Neural cell (in vitro differentiated cells): ENCODE results near the gene MARS2. TPM values are rescaled to one million over a fixed set of nuclear protein-coding genes. Genes with fewer than 3 reads are reported as not detected.

Experiments used
- H2AFZ ChIP-seq: fragments of 200-600, 300-800 bp; sonication (generic), shearing (Covaris generic); 2 replicates; pipeline ENCODE4 v1.6.0; 2014; ENCODE audit warnings: low read depth, mild to moderate bottlenecking, antibody characterized with exemption, low read length, moderate library complexity
- H3F3A ChIP-seq: fragments of 200-600 bp; shearing (Covaris generic); 2 replicates; pipeline ENCODE4 v1.6.1; 2016; ENCODE audit warnings: mild to moderate bottlenecking, moderate library complexity, mixed read lengths, antibody characterized with exemption, low read length; ENCODE audit not compliant: insufficient read depth, poor library complexity, severe bottlenecking
- H3K27ac ChIP-seq: fragments of 200-600, 300-800 bp; sonication (generic), shearing (Covaris generic); 2 replicates; pipeline ENCODE4 v1.5.1; 2014; ENCODE audit warnings: mild to moderate bottlenecking, low read length, moderate library complexity
- H3K27me3 ChIP-seq: fragments of 300-800, 200-600 bp; sonication (generic), shearing (Covaris generic); 2 replicates; pipeline ENCODE4 v1.6.0; 2014; ENCODE audit warnings: mild to moderate bottlenecking, low read depth, low read length, moderate library complexity; ENCODE audit not compliant: insufficient read depth
- H3K36me3 ChIP-seq: fragments of 300-800, 200-600 bp; sonication (generic), shearing (Covaris generic); 2 replicates; pipeline ENCODE4 v1.5.1; 2014; ENCODE audit warnings: mild to moderate bottlenecking, antibody characterized with exemption, low read length, moderate library complexity; ENCODE audit not compliant: insufficient read depth
- H3K4me2 ChIP-seq: fragments of 300-800, 200-600 bp; sonication (generic), shearing (Covaris generic); 2 replicates; pipeline ENCODE4 v1.6.0; 2014; ENCODE audit warnings: mild to moderate bottlenecking, low read length
- H3K4me3 ChIP-seq: fragments of 300-800, 200-600 bp; sonication (generic), shearing (Covaris generic); 2 replicates; pipeline ENCODE4 v1.5.1; 2014; ENCODE audit warnings: mild to moderate bottlenecking, low read length, moderate library complexity
- H3K79me2 ChIP-seq: fragments of 200-600 bp; shearing (Covaris generic); replicated peaks from 2 replicates; pipeline ENCODE4 v1.6.0; 2014; ENCODE audit warnings: mild to moderate bottlenecking, low read length, moderate library complexity; ENCODE audit not compliant: insufficient read depth
- H3K9ac ChIP-seq: fragments of 300-800, 200-600 bp; sonication (generic), shearing (Covaris generic); 2 replicates; pipeline ENCODE4 v1.6.1; 2016; ENCODE audit warnings: mild to moderate bottlenecking, low read length, mixed read lengths
- H3K9me2 ChIP-seq: fragments of 200-600 bp; shearing (Covaris generic); 2 replicates; pipeline ENCODE4 v1.6.1; 2016; ENCODE audit warnings: mild to moderate bottlenecking, low read length, mixed read lengths; ENCODE audit not compliant: insufficient read depth
- H3K9me3 ChIP-seq: fragments of 200-600, 300-800 bp; sonication (generic), shearing (Covaris generic); 2 replicates; pipeline ENCODE4 v1.6.1; 2016; ENCODE audit warnings: mild to moderate bottlenecking, mixed run types, low read length, moderate library complexity, mixed read lengths
- H4K20me1 ChIP-seq: fragments of 200-600 bp; shearing (Covaris generic); 2 replicates; pipeline ENCODE4 v1.6.1; 2016; ENCODE audit warnings: mild to moderate bottlenecking, mixed run types; ENCODE audit not compliant: insufficient read depth
- CTCF ChIP-seq: fragments of 450-650 bp; IDR thresholded peaks from 2 replicates; pipeline ENCODE4 v1.5.1; 2014; ENCODE audit warnings: antibody characterized with exemption, mild to moderate bottlenecking, moderate library complexity; ENCODE audit not compliant: poor library complexity, severe bottlenecking
- EP300 ChIP-seq: fragments of 450-650 bp; conservative IDR thresholded peaks from 2 replicates; pipeline ENCODE4 v1.6.1; 2014; ENCODE audit warnings: antibody characterized with exemption, mild to moderate bottlenecking, moderate library complexity; ENCODE audit not compliant: poor library complexity, severe bottlenecking
- EZH2 ChIP-seq: fragments of 200-600, 300-800 bp; shearing (Covaris generic), sonication (generic); IDR thresholded peaks from 2 replicates; pipeline ENCODE4 v1.6.1; 2014; ENCODE audit warnings: antibody characterized with exemption, low read length, borderline replicate concordance, mild to moderate bottlenecking; ENCODE audit not compliant: insufficient read depth, poor library complexity, severe bottlenecking
- MXI1 ChIP-seq: fragments of 450-650 bp; conservative IDR thresholded peaks from 2 replicates; pipeline ENCODE4 v1.6.1; 2014; ENCODE audit warnings: antibody characterized with exemption, mild to moderate bottlenecking; ENCODE audit not compliant: poor library complexity, severe bottlenecking
- POLR2AphosphoS5 ChIP-seq: IDR thresholded peaks from 2 replicates; pipeline ENCODE4 v1.6.1; 2012
- RAD21 ChIP-seq: fragments of 450-650 bp; conservative IDR thresholded peaks from 2 replicates; pipeline ENCODE4 v1.6.1; 2014; ENCODE audit warnings: antibody characterized with exemption, mild to moderate bottlenecking, moderate library complexity
- SMC3 ChIP-seq: fragments of 450-650 bp; conservative IDR thresholded peaks from 2 replicates; pipeline ENCODE4 v1.6.1; 2014; ENCODE audit warnings: antibody characterized with exemption, mild to moderate bottlenecking, moderate library complexity; ENCODE audit not compliant: poor library complexity
- TAF1 ChIP-seq: IDR thresholded peaks from 2 replicates; pipeline ENCODE4 v1.6.1; 2012; ENCODE audit warnings: low read depth
- polyA plus RNA-seq: library from polyadenylated mRNA; depleted of rRNA; stranded (reverse); fragments of >200 nt; gene quantifications from 2 replicates; pipeline ENCODE4 v1.2.3, GENCODE V29; 2014
- TF ChIP-seq, protein P1 (sequence below): IDR thresholded peaks from 2 replicates; pipeline ENCODE4 v1.6.1; 2012; ENCODE audit warnings: borderline replicate concordance

Gene MARS2
- polyA plus RNA-seq, 1 donor from 2014 or later, result 3.8 TPM

GRCh38 chr2:197704434-197705120 is 592 bp upstream of the MARS2 start:
- peak overlapping the region; percentile 55 for H3K9ac ChIP-seq
- H3K9me3 ChIP-seq, result no peaks in the 10 kb centered on the region
- TF ChIP-seq SMC3, result no peak
- TF ChIP-seq MXI1, result no peak
- no peak for TF ChIP-seq EZH2
- TF ChIP-seq CTCF, result no peak
- TF ChIP-seq EP300, result no peak
- no peak for TF ChIP-seq RAD21
- TF ChIP-seq POLR2AphosphoS5, result no peak
- TF ChIP-seq, protein P1, sequence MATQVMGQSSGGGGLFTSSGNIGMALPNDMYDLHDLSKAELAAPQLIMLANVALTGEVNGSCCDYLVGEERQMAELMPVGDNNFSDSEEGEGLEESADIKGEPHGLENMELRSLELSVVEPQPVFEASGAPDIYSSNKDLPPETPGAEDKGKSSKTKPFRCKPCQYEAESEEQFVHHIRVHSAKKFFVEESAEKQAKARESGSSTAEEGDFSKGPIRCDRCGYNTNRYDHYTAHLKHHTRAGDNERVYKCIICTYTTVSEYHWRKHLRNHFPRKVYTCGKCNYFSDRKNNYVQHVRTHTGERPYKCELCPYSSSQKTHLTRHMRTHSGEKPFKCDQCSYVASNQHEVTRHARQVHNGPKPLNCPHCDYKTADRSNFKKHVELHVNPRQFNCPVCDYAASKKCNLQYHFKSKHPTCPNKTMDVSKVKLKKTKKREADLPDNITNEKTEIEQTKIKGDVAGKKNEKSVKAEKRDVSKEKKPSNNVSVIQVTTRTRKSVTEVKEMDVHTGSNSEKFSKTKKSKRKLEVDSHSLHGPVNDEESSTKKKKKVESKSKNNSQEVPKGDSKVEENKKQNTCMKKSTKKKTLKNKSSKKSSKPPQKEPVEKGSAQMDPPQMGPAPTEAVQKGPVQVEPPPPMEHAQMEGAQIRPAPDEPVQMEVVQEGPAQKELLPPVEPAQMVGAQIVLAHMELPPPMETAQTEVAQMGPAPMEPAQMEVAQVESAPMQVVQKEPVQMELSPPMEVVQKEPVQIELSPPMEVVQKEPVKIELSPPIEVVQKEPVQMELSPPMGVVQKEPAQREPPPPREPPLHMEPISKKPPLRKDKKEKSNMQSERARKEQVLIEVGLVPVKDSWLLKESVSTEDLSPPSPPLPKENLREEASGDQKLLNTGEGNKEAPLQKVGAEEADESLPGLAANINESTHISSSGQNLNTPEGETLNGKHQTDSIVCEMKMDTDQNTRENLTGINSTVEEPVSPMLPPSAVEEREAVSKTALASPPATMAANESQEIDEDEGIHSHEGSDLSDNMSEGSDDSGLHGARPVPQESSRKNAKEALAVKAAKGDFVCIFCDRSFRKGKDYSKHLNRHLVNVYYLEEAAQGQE, result no peak
- no peak for TF ChIP-seq TAF1
- H3K9me2 ChIP-seq, result no peaks in the 10 kb centered on the region
- H3K27ac ChIP-seq, result peak overlapping the region; percentile 48
- peaks cover 13% of the 10 kb centered on the region for H3K79me2 ChIP-seq
- no peaks in the 10 kb centered on the region for H3K27me3 ChIP-seq
- no peaks in the 10 kb centered on the region for H4K20me1 ChIP-seq
- H3K4me3 ChIP-seq, result peak overlapping the region; percentile 87
- peak overlapping the region; percentile 87 for H3K4me2 ChIP-seq
- no peaks in the 10 kb centered on the region for H3F3A ChIP-seq
- peak overlapping the region; percentile 23 for H2AFZ ChIP-seq
- H3K36me3 ChIP-seq, result no peaks in the 10 kb centered on the region

DNA sequence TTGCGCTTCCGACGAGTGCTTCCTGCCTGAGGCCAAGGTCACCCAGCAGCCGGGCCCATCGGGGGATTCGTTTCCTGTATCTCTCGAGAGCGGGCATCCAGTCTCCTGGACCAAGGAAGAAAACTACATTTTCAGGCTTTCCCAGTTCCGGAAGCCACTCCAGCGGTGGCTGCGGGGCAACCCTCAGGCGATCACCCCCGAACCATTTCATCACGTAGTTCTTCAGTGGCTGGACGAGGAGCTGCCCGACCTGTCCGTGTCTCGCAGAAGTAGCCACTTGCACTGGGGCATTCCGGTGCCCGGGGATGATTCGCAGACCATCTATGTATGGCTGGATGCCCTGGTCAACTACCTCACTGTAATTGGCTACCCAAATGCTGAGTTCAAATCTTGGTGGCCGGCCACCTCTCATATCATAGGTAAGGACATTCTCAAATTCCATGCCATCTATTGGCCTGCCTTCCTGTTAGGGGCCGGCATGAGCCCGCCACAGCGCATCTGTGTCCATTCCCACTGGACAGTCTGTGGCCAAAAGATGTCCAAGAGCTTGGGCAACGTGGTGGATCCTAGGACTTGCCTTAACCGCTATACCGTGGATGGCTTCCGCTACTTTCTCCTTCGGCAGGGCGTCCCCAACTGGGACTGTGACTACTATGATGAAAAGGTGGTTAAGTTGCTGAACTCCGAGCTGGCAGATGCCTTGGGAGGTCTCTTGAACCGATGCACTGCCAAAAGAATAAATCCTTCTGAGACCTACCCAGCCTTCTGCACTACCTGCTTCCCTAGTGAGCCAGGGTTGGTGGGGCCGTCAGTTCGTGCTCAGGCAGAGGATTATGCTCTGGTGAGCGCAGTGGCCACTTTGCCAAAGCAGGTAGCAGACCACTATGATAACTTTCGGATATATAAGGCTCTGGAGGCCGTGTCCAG is 1.0 kb downstream of the MARS2 start:
- no peaks in the 10 kb centered on the region for H3K27me3 ChIP-seq
- TF ChIP-seq CTCF (no peak), MXI1 (no peak), POLR2AphosphoS5 (no peak), EZH2 (no peak), EP300 (no peak), RAD21 (no peak), TAF1 (no peak)
- TF ChIP-seq, protein P1, result no peak
- no peaks in the 10 kb centered on the region for H3K9me2 ChIP-seq
- H3F3A ChIP-seq, result no peaks in the 10 kb centered on the region
- H3K36me3 ChIP-seq, result no peaks in the 10 kb centered on the region
- H2AFZ ChIP-seq, result peak overlapping the region; percentile 56
- H3K27ac ChIP-seq, result no peak overlapping the region
- H3K9me3 ChIP-seq, result no peaks in the 10 kb centered on the region
- H3K4me3 ChIP-seq, result peak overlapping the region; percentile 87
- no peaks in the 10 kb centered on the region for H4K20me1 ChIP-seq
- peak overlapping the region; percentile 60 for H3K9ac ChIP-seq
- peak overlapping the region; percentile 70 for H3K4me2 ChIP-seq
- H3K79me2 ChIP-seq, result peaks cover 13% of the 10 kb centered on the region
